ENCODE data around the gene BAIAP2L1. TPM values are rescaled to one million over a fixed set of nuclear protein-coding genes. Genes with fewer than 3 reads are reported as not detected.
"Not testable (repeated sequence)": the region's sequence is repeated elsewhere in the genome, so short reads cannot be mapped to it uniquely, and the experiment has no call there.

The BAIAP2L1 gene
- total RNA-seq, 1 donor from 2014 or later, result 1.6 TPM

GRCh38 chr7:98404840-98405239 is 4.0 kb upstream of the BAIAP2L1 start:
- intact Hi-C loops (cut with DNase I), result loop anchor here (5.0 kb wide), 2 partner anchors 43 to 123 kb away; partner anchors contain the start of gene BRI3
- ATAC-seq (no peak), DNase-seq (ENCODE audit: missing footprints) (no peak)

- intact Hi-C loops (cut with DNase I), result loop anchor here (2.0 to 5.0 kb wide), 3 partner anchors 38 to 118 kb away; partner anchors contain the start of gene BRI3
These were observed 874 bp downstream of the BAIAP2L1 start for GRCh38 chr7:98399890-98400541.

GRCh38 chr7:98399462-98399861 is 1.4 kb downstream of the BAIAP2L1 start:
- ATAC-seq (no peak), DNase-seq (ENCODE audit: missing footprints) (no peak)
- intact Hi-C loops (cut with DNase I), result no loop called here

More at GRCh38 chr7:98399890-98400541, 874 bp downstream of the BAIAP2L1 start:
- no peak for ATAC-seq
- DNase-seq (ENCODE audit: missing footprints), result no peak

GRCh38 chr7:98398567-98399372 is 2.1 kb downstream of the BAIAP2L1 start:
- ATAC-seq, result no peak
- no peak for DNase-seq (ENCODE audit: missing footprints)
- intact Hi-C loops (cut with DNase I), result no loop called here

- intact Hi-C loops (cut with DNase I), result no loop called here
- no peak for ATAC-seq
- no peak for DNase-seq (ENCODE audit: missing footprints)
These were observed 4.1 kb downstream of the BAIAP2L1 start for GRCh38 chr7:98396768-98397167.

- intact Hi-C loops (cut with DNase I), result no loop called here
- DNase-seq (ENCODE audit: missing footprints), result no peak
These were observed 4.9 kb downstream of the BAIAP2L1 start for GRCh38 chr7:98395951-98396350.

GRCh38 chr7:98395481-98395880 is 5.4 kb downstream of the BAIAP2L1 start:
- ATAC-seq (no peak), DNase-seq (ENCODE audit: missing footprints) (no peak)
- intact Hi-C loops (cut with DNase I), result no loop called here

More at GRCh38 chr7:98395951-98396350, 4.9 kb downstream of the BAIAP2L1 start:
- ATAC-seq, result no peak

- intact Hi-C loops (cut with DNase I), result no loop called here
- ATAC-seq, result no peak
- DNase-seq (ENCODE audit: missing footprints), result no peak
These were observed 6.5 kb downstream of the BAIAP2L1 start for GRCh38 chr7:98394377-98394836.

GRCh38 chr7:98387544-98388226 is 13.2 kb downstream of the BAIAP2L1 start:
- ATAC-seq, result no peak
- intact Hi-C loops (cut with DNase I), result no loop called here
- no peak for DNase-seq (ENCODE audit: missing footprints)

GRCh38 chr7:98387131-98387530 is 13.8 kb downstream of the BAIAP2L1 start:
- ATAC-seq (no peak), DNase-seq (ENCODE audit: missing footprints) (no peak)
- intact Hi-C loops (cut with DNase I), result no loop called here

GRCh38 chr7:98385532-98385931 is 15.4 kb downstream of the BAIAP2L1 start:
- DNase-seq (ENCODE audit: missing footprints); ATAC-seq; intact Hi-C loops (cut with DNase I): not testable (repeated sequence)

GRCh38 chr7:98378210-98378819 is 22.6 kb downstream of the BAIAP2L1 start:
- no peak for DNase-seq (ENCODE audit: missing footprints)
- no peak for ATAC-seq
- intact Hi-C loops (cut with DNase I), result no loop called here

- no peak for DNase-seq (ENCODE audit: missing footprints)
- intact Hi-C loops (cut with DNase I), result no loop called here
- no peak for ATAC-seq
These were observed 24.2 kb downstream of the BAIAP2L1 start for GRCh38 chr7:98376711-98377110.

- ATAC-seq (no peak), DNase-seq (ENCODE audit: missing footprints) (no peak)
- intact Hi-C loops (cut with DNase I), result no loop called here
These were observed 25.2 kb downstream of the BAIAP2L1 start for GRCh38 chr7:98375664-98376063.

- intact Hi-C loops (cut with DNase I), result no loop called here
- no peak for ATAC-seq
- DNase-seq (ENCODE audit: missing footprints), result no peak
These were observed 26.6 kb downstream of the BAIAP2L1 start for GRCh38 chr7:98374285-98374680.

GRCh38 chr7:98372993-98373392 is 27.9 kb downstream of the BAIAP2L1 start:
- ATAC-seq, result no peak
- intact Hi-C loops (cut with DNase I), result no loop called here
- no peak for DNase-seq (ENCODE audit: missing footprints)

GRCh38 chr7:98369726-98370125 is 31.2 kb downstream of the BAIAP2L1 start:
- ATAC-seq (no peak), DNase-seq (ENCODE audit: missing footprints) (no peak)
- intact Hi-C loops (cut with DNase I), result loop anchor here (5.0 kb wide), 1 partner anchor 42 kb away; no protein-coding TSS in a partner anchor

GRCh38 chr7:98368716-98369115 is 32.2 kb downstream of the BAIAP2L1 start:
- no peak for ATAC-seq
- intact Hi-C loops (cut with DNase I), result loop anchor here (5.0 kb wide), 1 partner anchor 41 kb away; no protein-coding TSS in a partner anchor
- DNase-seq (ENCODE audit: missing footprints), result no peak

GRCh38 chr7:98366562-98366938 is 34.3 kb downstream of the BAIAP2L1 start:
- intact Hi-C loops (cut with DNase I), result loop anchor here (5.0 kb wide), 1 partner anchor 39 kb away; no protein-coding TSS in a partner anchor
- ATAC-seq, result no peak

More at GRCh38 chr7:98366562-98366938, 34.3 kb downstream of the BAIAP2L1 start:
- DNase-seq (ENCODE audit: missing footprints), result no peak
